ENCODE measurements around the gene ADAMTS12. TPM values are rescaled to one million over a fixed set of nuclear protein-coding genes. Genes with fewer than 3 reads are reported as not detected.

The ADAMTS12 gene
- total RNA-seq, 1 donor from 2014 or later: 10.4 TPM

DNA sequence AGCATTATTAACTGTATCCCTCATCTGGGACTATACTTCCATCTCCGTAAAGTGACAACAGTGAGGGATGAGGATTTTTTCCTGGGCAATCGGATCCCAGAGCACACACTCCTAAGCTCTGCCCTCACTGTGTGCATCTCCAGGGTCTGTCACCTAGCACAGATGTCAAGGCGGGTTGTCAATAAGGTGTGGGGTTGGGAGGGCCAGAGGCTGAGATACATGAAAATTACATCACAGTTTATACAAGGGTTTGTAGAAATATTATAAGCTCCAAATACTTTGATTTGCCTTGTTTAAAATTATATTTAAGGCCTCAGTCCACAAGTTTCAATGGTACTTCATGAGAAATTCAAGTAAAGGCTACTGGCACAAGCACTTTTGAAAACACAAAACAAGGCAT lies 4.5 kb downstream of the ADAMTS12 start:
- TF ChIP-seq, protein P1, sequence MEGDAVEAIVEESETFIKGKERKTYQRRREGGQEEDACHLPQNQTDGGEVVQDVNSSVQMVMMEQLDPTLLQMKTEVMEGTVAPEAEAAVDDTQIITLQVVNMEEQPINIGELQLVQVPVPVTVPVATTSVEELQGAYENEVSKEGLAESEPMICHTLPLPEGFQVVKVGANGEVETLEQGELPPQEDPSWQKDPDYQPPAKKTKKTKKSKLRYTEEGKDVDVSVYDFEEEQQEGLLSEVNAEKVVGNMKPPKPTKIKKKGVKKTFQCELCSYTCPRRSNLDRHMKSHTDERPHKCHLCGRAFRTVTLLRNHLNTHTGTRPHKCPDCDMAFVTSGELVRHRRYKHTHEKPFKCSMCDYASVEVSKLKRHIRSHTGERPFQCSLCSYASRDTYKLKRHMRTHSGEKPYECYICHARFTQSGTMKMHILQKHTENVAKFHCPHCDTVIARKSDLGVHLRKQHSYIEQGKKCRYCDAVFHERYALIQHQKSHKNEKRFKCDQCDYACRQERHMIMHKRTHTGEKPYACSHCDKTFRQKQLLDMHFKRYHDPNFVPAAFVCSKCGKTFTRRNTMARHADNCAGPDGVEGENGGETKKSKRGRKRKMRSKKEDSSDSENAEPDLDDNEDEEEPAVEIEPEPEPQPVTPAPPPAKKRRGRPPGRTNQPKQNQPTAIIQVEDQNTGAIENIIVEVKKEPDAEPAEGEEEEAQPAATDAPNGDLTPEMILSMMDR (conservative IDR thresholded peaks at IDR 0.05): no peak
- no peak overlapping the region for H3K27ac Mint-ChIP-seq (ENCODE audit: unreplicated experiment)
- H3K36me3 Mint-ChIP-seq (ENCODE audit: low read depth): no peaks in the 10 kb centered on the region
- DNase-seq (ENCODE audit: low read depth, low spot score): no peak
- peaks cover 31% of the 10 kb centered on the region for H3K4me1 Mint-ChIP-seq
- H3K9me3 Mint-ChIP-seq: no peaks in the 10 kb centered on the region
- peaks cover 12% of the 10 kb centered on the region for H3K27me3 Mint-ChIP-seq (ENCODE audit: low read depth)
- no peak overlapping the region for H3K4me3 Mint-ChIP-seq

- Mint-ChIP-seq H3K27ac (ENCODE audit: unreplicated experiment) (no peak overlapping the region), H3K36me3 (ENCODE audit: low read depth) (no peaks in the 10 kb centered on the region), H3K4me3 (no peak overlapping the region), H3K9me3 (no peaks in the 10 kb centered on the region), H3K4me1 (peaks cover 26% of the 10 kb centered on the region), H3K27me3 (ENCODE audit: low read depth) (peaks cover 7% of the 10 kb centered on the region)
- no peak for DNase-seq (ENCODE audit: low read depth, low spot score)
- TF ChIP-seq, protein P1 (conservative IDR thresholded peaks at IDR 0.05): no peak
Observed at GRCh38 chr5:33886283-33886682, 5.5 kb downstream of the ADAMTS12 start.

DNA sequence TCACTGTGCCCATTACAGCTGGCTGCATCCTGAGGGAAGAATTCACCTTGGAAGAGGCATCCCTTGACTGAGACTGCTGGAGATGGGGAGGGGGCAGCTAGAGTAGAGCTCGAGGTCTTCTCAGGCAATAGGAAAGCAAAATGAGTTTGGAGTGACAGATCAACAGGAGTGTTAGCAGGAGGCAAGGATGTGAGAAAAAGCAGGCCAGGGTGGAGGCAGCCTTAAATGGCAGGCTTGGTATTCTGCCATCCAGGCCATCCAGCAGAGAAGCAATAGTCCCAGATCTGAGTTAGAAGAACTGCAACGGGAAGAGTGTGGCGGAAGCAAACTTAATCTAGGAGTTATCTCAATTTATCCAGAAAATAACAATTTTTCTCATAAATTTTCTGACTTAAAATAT lies 6.1 kb downstream of the ADAMTS12 start:
- TF ChIP-seq, protein P1 (conservative IDR thresholded peaks at IDR 0.05): no peak
- Mint-ChIP-seq H3K4me3 (no peak overlapping the region), H3K4me1 (peaks cover 20% of the 10 kb centered on the region), H3K36me3 (ENCODE audit: low read depth) (no peaks in the 10 kb centered on the region), H3K27ac (ENCODE audit: unreplicated experiment) (no peak overlapping the region), H3K27me3 (ENCODE audit: low read depth) (peaks cover 1% of the 10 kb centered on the region), H3K9me3 (no peaks in the 10 kb centered on the region)
- no peak for DNase-seq (ENCODE audit: low read depth, low spot score)

DNA sequence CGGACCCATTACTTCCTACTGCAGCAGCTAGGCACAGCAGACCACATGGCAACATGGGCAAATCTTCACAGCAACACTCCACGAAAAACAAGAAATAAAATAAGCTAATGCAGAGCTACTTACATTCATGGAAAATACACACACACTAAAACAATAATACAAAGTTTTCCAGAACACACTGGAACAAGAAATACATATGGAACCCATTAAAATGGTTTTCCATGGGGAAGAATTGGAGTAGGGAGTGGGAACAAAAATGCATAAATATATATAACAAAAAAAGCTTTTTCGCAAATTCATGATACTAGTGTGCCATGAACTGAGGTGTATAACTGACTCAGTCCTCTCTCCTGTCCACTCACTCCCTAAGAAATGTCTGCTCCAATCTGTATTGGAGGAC lies 8.3 kb downstream of the ADAMTS12 start:
- Mint-ChIP-seq H3K36me3 (ENCODE audit: low read depth) (no peaks in the 10 kb centered on the region), H3K27ac (ENCODE audit: unreplicated experiment) (no peak overlapping the region), H3K9me3 (no peaks in the 10 kb centered on the region), H3K4me1 (peaks cover under 1% of the 10 kb centered on the region), H3K27me3 (ENCODE audit: low read depth) (no peaks in the 10 kb centered on the region), H3K4me3 (no peak overlapping the region)
- no peak for DNase-seq (ENCODE audit: low read depth, low spot score)
- TF ChIP-seq, protein P1 (conservative IDR thresholded peaks at IDR 0.05): no peak

GRCh38 chr5:33880319-33880718 lies 11.5 kb downstream of the ADAMTS12 start:
- Mint-ChIP-seq H3K9me3 (peaks cover 6% of the 10 kb centered on the region), H3K27me3 (ENCODE audit: low read depth) (no peaks in the 10 kb centered on the region), H3K4me3 (no peak overlapping the region), H3K27ac (ENCODE audit: unreplicated experiment) (no peak overlapping the region), H3K4me1 (no peaks in the 10 kb centered on the region), H3K36me3 (ENCODE audit: low read depth) (peaks cover 7% of the 10 kb centered on the region)
- TF ChIP-seq, protein P1 (conservative IDR thresholded peaks at IDR 0.05): no peak
- no peak for DNase-seq (ENCODE audit: low read depth, low spot score)

GRCh38 chr5:33877449-33877848 lies 14.3 kb downstream of the ADAMTS12 start:
- no peak overlapping the region for H3K27ac Mint-ChIP-seq (ENCODE audit: unreplicated experiment)
- no peaks in the 10 kb centered on the region for H3K4me1 Mint-ChIP-seq
- H3K36me3 Mint-ChIP-seq (ENCODE audit: low read depth): peaks cover 21% of the 10 kb centered on the region
- peaks cover 18% of the 10 kb centered on the region for H3K9me3 Mint-ChIP-seq
- DNase-seq (ENCODE audit: low read depth, low spot score): no peak
- no peaks in the 10 kb centered on the region for H3K27me3 Mint-ChIP-seq (ENCODE audit: low read depth)
- no peak overlapping the region for H3K4me3 Mint-ChIP-seq
- TF ChIP-seq, protein P1 (conservative IDR thresholded peaks at IDR 0.05): no peak

Measured in neural crest cell (in vitro differentiated cells).